Measurements from ENCODE around the gene TEKT3. TPM values are rescaled to one million over a fixed set of nuclear protein-coding genes. Genes with fewer than 3 reads are reported as not detected.
A peak's percentile ranks its signal among the peaks of the same experiment; 100 is the strongest.

Gene TEKT3
- total RNA-seq, 1 donor: 0.36 TPM

GRCh38 chr17:15270628-15271381 lies 70.6 kb downstream of the TEKT3 start:
- Histone ChIP-seq H3K79me2 (ENCODE audit: insufficient read depth, low read length) (no peaks in the 10 kb centered on the region), H2AFZ (ENCODE audit: low read length) (peak overlapping the region; percentile 68), H3K4me3 (ENCODE audit: insufficient read depth, low read length) (peak overlapping the region; percentile 46), H3K27me3 (ENCODE audit: insufficient read depth, low read length) (peaks cover 2% of the 10 kb centered on the region), H3K36me3 (ENCODE audit: insufficient read depth, low read length) (no peaks in the 10 kb centered on the region), H3K4me1 (ENCODE audit: insufficient read depth, low read length) (peaks cover 35% of the 10 kb centered on the region), H3K27ac (ENCODE audit: low read depth, low read length) (peak overlapping the region; percentile 32), H3K4me2 (ENCODE audit: insufficient read depth, low read length) (peak overlapping the region; percentile 63), H3K9me3 (ENCODE audit: low read depth, low read length) (peaks cover 2% of the 10 kb centered on the region), H4K20me1 (ENCODE audit: insufficient read depth, low read length) (no peaks in the 10 kb centered on the region)
- no peak for DNase-seq (ENCODE audit: insufficient read length, low spot score, missing footprints)
- TF ChIP-seq CTCF (IDR thresholded peaks at IDR 0.05; ENCODE audit: extremely low read depth, low read depth, low read length): no peak

GRCh38 chr17:15269780-15270089 lies 71.7 kb downstream of the TEKT3 start:
- Histone ChIP-seq H3K4me1 (ENCODE audit: insufficient read depth, low read length) (peaks cover 43% of the 10 kb centered on the region), H3K27me3 (ENCODE audit: insufficient read depth, low read length) (peaks cover 7% of the 10 kb centered on the region), H2AFZ (ENCODE audit: low read length) (no peak overlapping the region), H3K4me2 (ENCODE audit: insufficient read depth, low read length) (no peak overlapping the region), H3K27ac (ENCODE audit: low read depth, low read length) (no peak overlapping the region), H3K36me3 (ENCODE audit: insufficient read depth, low read length) (no peaks in the 10 kb centered on the region), H3K9me3 (ENCODE audit: low read depth, low read length) (peaks cover 2% of the 10 kb centered on the region), H3K4me3 (ENCODE audit: insufficient read depth, low read length) (no peak overlapping the region), H3K79me2 (ENCODE audit: insufficient read depth, low read length) (peaks cover under 1% of the 10 kb centered on the region), H4K20me1 (ENCODE audit: insufficient read depth, low read length) (no peaks in the 10 kb centered on the region)
- DNase-seq (ENCODE audit: insufficient read length, low spot score, missing footprints): no peak
- TF ChIP-seq CTCF (IDR thresholded peaks at IDR 0.05; ENCODE audit: extremely low read depth, low read depth, low read length): no peak

- peaks cover 2% of the 10 kb centered on the region for H3K9me3 ChIP-seq (ENCODE audit: low read depth, low read length)
- no peak overlapping the region for H3K4me2 ChIP-seq (ENCODE audit: insufficient read depth, low read length)
- no peak overlapping the region for H2AFZ ChIP-seq (ENCODE audit: low read length)
- DNase-seq (ENCODE audit: insufficient read length, low spot score, missing footprints): no peak
- H3K27me3 ChIP-seq (ENCODE audit: insufficient read depth, low read length): peaks cover 7% of the 10 kb centered on the region
- H3K27ac ChIP-seq (ENCODE audit: low read depth, low read length): no peak overlapping the region
- H4K20me1 ChIP-seq (ENCODE audit: insufficient read depth, low read length): no peaks in the 10 kb centered on the region
- no peak for TF ChIP-seq CTCF (IDR thresholded peaks at IDR 0.05; ENCODE audit: extremely low read depth, low read depth, low read length)
- peaks cover 4% of the 10 kb centered on the region for H3K79me2 ChIP-seq (ENCODE audit: insufficient read depth, low read length)
- peaks cover 47% of the 10 kb centered on the region for H3K4me1 ChIP-seq (ENCODE audit: insufficient read depth, low read length)
- H3K36me3 ChIP-seq (ENCODE audit: insufficient read depth, low read length): no peaks in the 10 kb centered on the region
- no peak overlapping the region for H3K4me3 ChIP-seq (ENCODE audit: insufficient read depth, low read length)
Measured at GRCh38 chr17:15269087-15269779, 72.2 kb downstream of the TEKT3 start.

- peaks cover 7% of the 10 kb centered on the region for H3K27me3 ChIP-seq (ENCODE audit: insufficient read depth, low read length)
- H2AFZ ChIP-seq (ENCODE audit: low read length): no peak overlapping the region
- no peaks in the 10 kb centered on the region for H3K36me3 ChIP-seq (ENCODE audit: insufficient read depth, low read length)
- H3K4me3 ChIP-seq (ENCODE audit: insufficient read depth, low read length): no peak overlapping the region
- peaks cover 46% of the 10 kb centered on the region for H3K4me1 ChIP-seq (ENCODE audit: insufficient read depth, low read length)
- H3K9me3 ChIP-seq (ENCODE audit: low read depth, low read length): no peaks in the 10 kb centered on the region
- no peak for DNase-seq (ENCODE audit: insufficient read length, low spot score, missing footprints)
- no peaks in the 10 kb centered on the region for H4K20me1 ChIP-seq (ENCODE audit: insufficient read depth, low read length)
- H3K79me2 ChIP-seq (ENCODE audit: insufficient read depth, low read length): peaks cover 9% of the 10 kb centered on the region
- TF ChIP-seq CTCF (IDR thresholded peaks at IDR 0.05; ENCODE audit: extremely low read depth, low read depth, low read length): no peak
- H3K27ac ChIP-seq (ENCODE audit: low read depth, low read length): no peak overlapping the region
- H3K4me2 ChIP-seq (ENCODE audit: insufficient read depth, low read length): no peak overlapping the region
Measured at GRCh38 chr17:15268461-15268860, 72.9 kb downstream of the TEKT3 start.

All from osteoblast (primary cell).